HG03439 (cell line): ENCODE data around the gene PAX3.

Experiments used
- ATAC-seq: cut with Tn5 transposase; IDR thresholded peaks from one replicate; pipeline ENCODE4 v1.9.1; 2021; ENCODE audit warnings: mild to moderate bottlenecking, moderate library complexity; ENCODE audit not compliant: unreplicated experiment

Gene PAX3

DNA sequence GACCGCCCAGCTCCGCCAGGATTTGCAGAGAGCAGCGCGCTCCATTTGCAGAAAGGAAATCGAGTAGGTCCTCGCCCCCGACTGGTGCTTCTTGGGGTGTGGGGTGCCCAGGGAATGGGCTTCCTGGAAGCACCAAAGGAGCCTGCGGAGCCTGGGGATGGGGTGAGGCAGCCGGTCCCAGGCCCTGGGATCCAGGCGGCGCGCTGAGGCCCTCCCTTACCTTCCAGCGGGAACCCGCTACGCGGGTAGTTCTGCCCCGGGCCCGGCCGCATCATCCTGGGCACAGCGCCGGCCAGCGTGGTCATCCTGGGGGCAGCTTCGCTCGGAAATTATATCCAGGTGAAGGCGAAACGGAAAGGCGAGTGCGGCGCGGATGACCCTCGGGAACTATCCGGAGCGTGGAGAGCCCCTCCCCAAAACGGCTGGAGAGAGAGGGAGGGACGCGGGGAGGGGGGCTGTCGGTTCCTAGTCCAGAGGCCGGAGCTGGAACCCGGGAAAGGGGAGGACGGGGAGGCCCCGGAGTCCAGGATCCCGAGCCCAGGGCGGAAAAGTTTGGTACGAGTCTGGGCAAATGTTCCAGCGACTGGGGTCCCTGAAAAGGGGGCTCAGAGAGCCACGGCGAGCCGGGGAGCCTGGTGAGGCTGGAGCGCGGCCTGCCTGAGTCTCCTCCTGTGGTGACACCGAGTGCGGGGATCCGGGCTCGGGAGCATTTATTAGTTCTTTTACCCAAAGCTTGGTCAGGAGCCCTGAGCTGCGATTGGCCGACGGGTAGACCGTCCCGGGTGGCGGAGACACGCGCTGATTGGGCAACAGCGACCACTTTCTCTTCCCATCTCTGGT lies at the start of gene PAX3:
TSS of gene PAX3 (minus strand) at position 688 of the 840 bp plus-strand sequence. CDS start at position 305, 383 bp downstream.
- ATAC-seq, result no peak

GRCh38 chr2:222341331-222341730 lies 42.5 kb upstream of the PAX3 start:
- ATAC-seq, result no peak

GRCh38 chr2:222338374-222338773 lies 39.6 kb upstream of the PAX3 start:
- no peak for ATAC-seq

GRCh38 chr2:222336931-222337330 lies 38.1 kb upstream of the PAX3 start:
- no peak for ATAC-seq

DNA sequence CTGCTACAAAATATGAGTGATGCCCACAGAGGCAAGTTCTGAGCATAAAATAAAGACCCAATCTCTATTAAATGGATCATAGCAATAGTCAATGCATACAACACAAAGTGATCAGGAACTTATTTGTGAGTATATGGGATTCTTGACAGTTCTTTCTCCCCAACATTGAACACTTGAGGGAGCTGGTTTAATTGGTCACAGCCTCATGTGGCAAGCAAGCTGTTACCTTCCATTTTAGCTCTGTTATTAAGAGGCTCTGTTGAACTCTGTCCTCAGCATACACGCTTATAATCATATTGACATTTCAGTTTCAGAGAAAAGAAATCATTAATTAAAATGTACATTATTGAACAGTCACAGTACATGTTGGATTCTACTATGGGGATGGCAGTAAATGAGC lies 37.6 kb upstream of the PAX3 start:
- ATAC-seq, result no peak

- ATAC-seq, result no peak
These were observed 36.1 kb upstream of the PAX3 start for GRCh38 chr2:222334914-222335313.

DNA sequence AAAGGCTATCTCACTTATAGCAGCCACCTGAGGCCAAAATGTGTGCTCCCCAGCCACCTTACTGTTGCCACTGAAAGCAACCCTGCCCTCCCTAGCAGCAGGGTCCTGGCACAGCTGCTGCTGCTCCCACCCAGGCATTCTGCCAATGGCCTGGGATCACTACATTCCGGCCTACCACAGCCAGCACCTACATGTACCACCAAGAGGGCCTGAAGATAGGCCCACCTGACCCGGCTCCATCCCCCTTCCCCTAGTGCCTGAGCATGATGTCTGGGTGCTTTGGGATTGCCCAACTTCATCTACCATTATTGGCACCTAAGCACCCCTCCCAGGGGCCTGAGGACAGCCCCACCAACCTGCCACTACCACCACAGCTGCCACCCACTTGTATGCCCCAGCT lies 34.6 kb upstream of the PAX3 start:
- ATAC-seq, result no peak

DNA sequence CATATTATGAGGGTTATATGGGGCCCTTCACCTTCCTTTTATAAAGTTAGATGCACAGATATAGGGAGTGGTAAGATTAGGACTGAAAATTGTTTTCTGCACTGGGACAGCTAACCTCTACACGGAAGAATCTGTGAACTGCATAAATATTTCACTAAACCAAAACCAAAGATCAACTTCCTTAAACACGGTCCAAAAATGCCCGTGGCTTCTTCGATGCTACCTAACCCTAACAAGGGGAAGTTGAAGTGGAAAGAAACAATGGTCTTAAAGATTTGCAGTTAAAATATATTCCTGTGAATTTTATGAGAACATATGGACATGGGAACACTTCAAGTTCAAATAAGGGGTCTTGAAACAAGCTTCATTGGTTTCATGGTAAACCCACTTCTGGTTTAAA lies 33.3 kb upstream of the PAX3 start:
- ATAC-seq, result no peak

DNA sequence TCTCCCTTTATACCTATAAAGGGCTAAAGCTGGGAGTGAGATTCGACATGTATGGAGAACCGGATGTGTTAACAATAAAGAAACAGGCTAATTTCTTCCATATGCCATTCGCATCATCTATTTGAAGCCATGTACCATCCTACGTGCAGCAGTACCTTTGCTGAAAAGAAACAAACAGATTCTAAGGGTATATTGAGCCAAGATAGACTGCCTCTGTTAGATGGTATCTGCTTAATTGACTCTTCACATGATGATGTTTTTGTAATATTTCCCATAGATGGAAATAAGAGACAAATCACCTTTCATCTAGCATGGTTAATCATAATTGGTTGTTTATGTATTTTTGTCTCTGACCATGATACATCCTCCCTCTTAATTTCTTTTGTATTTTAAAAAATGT lies 32.1 kb upstream of the PAX3 start:
- ATAC-seq, result no peak

DNA sequence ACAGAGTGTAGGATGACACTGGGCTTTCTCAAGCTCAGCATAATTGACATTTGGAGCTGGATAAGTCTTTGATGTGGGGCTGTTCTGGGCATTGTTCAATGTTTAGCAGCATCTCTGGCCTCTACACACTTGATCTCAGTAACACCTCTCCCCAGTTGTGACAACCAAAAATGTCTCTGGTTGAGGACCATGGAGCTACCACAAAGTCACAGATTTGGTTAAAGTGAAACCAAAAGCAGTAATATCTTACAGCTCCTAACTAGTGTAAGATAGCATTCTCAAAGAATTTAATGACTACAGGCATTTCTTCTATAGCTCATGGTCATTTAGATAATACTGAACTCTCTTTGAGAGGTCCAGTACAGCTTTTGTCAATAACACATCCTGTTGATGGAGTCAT lies 23.4 kb upstream of the PAX3 start:
- ATAC-seq, result no peak

DNA sequence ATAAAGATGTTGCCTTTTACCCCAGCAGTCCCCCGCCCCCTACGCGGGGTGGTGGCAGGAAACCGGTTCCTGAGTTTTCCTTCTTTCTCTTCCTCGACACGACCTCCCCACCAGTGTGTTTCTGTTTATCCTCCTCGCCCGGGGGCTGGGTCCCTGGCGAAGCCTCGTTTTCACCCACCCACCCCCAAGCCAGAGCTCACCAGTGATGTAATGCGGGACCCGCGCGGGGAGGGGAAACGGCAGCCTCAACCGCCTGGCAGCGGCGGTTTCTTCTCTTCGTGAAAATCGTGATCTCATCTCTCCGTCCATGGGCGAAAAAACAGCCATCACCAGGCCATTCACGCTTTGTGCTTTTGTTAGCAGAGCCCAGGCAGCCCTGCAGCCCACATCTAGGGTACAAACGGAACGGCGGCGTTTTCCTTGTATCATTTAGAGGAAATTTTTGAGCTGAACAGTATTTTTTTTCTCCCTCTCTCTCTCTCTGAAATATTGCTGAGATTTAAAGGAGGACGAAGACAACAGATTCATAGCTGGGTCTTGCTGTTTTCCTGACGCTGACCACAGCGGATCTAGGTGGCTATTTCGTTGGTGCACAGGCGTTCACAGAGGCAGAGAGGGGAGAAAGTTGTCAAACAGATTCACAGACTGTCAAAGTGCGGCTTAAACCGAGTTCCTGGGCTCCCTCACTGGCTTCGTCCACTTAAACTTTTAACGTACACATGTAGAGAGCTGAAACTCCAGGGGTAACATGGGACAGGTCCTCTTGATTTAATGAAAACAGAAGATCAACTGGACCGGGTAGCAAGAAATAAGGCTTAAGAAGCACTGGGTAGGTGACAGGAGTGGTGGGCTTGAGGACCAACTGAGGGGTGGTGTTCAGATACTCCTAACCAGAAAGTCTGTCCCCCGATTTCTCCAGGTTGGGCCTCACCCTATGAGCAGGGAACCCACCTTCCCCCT lies 21.9 kb upstream of the PAX3 start:
- no peak for ATAC-seq

- peak; percentile 39 for ATAC-seq
These were observed 21.0 kb upstream of the PAX3 start for GRCh38 chr2:222319586-222320435.

GRCh38 chr2:222318712-222319585 lies 20.2 kb upstream of the PAX3 start:
- peak; percentile 45 for ATAC-seq

DNA sequence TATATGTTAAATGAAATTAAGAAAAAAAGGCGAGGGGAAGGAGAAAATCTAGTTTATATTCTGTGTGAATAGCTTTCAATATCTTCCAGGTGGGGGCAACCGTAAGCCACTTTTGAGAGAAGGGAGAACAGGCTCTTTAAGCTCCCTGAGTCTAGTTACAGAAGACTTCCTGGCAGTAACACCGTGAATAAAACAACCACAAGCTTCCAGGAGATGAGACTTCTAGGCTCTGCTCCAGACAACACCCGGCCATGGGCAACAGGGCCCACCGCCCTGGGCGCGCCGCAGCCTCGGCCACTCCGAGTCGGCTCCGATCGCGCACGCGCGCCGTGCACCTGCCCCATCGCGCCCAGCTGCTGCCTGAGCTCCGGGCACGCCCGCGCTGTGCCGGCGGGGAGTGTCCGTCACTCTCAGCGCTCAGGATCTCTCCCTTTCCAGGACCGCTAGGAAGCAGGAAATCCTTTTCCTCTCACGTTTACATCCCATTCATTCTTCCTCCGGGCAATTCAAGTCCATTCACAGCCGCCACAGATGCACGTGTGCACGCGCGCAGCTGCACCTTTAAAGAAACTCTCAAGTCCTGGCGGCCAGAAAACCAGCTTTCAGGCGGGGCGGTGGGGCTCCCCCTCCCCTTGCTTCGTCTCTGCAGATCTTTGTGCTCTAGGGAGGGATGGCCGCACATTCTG lies 19.4 kb upstream of the PAX3 start:
- ATAC-seq, result peak; percentile 61

DNA sequence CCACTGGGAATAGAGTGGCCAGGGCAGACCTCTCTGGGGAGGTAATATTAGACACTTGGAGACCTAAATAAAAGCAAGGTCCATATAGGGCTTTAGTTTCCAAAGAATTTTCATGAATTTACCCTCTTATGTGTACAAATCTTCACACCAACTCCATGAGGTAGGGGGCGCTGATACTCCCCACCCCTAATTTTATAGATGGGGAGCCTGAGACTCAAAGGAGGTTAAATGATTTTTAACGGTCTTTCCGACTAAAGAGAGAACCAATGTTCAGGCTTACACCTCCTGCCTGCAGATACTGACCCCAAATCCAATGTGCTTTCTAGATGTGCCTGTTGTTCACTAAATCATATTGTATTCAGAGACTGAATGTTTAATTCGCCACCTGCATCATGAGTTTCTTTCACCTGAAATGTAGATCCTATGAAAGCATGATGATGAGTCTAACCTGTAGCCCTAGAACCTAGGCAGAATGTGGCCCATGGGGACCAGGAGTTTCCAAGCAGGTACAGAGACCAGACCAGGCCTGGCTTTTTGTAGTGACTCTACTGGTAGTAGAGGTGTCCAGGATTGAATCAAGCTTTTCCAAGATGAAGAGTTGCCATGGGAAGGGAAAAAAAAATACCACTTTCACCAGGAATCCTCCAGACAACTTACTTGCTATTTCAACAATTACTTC lies 16.8 kb upstream of the PAX3 start:
- no peak for ATAC-seq

DNA sequence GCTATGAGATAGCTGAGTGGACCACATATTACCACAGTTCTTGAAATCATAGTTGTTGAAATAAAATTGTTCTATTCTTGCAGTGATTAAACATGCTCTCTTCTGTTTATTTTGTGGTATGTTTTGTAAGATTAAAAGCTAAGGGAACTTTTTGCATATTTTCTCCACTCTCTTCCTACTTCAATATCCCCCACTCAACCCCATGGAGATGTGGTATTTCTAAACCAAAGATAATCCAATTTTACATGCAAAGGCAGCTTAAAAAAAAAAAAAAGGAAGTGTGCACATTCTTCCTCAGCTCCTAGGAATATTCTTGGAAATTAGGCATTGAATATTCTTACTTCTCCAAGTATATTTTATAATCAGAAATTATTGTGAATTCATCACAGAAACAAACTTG lies 15.0 kb upstream of the PAX3 start:
- ATAC-seq, result no peak

GRCh38 chr2:222311978-222312738 lies 13.4 kb upstream of the PAX3 start:
- no peak for ATAC-seq
